Measurements from ENCODE around the gene PRICKLE1.
A peak's percentile ranks its signal among the peaks of the same experiment; 100 is the strongest.

PRICKLE1 gene

GRCh38 chr12:42428850-42429249 lies 160.7 kb downstream of the PRICKLE1 start:
- no peak overlapping the region for H3K27ac ChIP-seq
- TF ChIP-seq CTCF (conservative IDR thresholded peaks at IDR 0.05; ENCODE audit: low read depth): no peak
- no peak for DNase-seq (ENCODE audit: low spot score)
- ChIA-PET POLR2A (ENCODE audit: low non-redundant PET) (no interaction called here), CTCF (interaction anchor here (0.6 to 0.7 kb wide), 2 partner anchors 908 to 1032 kb away, joined by 3 to 9 read pairs; no protein-coding TSS in a partner anchor)

GRCh38 chr12:42426746-42427145 lies 162.8 kb downstream of the PRICKLE1 start:
- CTCF ChIA-PET: no interaction called here
- no peak overlapping the region for H3K27ac ChIP-seq
- POLR2A ChIA-PET (ENCODE audit: low non-redundant PET): no interaction called here
- DNase-seq (ENCODE audit: low spot score): peak; percentile 78
- TF ChIP-seq CTCF (conservative IDR thresholded peaks at IDR 0.05; ENCODE audit: low read depth): no peak

- CTCF ChIA-PET: no interaction called here
- POLR2A ChIA-PET (ENCODE audit: low non-redundant PET): no interaction called here
- TF ChIP-seq CTCF (conservative IDR thresholded peaks at IDR 0.05; ENCODE audit: low read depth): no peak
- H3K27ac ChIP-seq: no peak overlapping the region
- DNase-seq (ENCODE audit: low spot score): no peak
Observed at GRCh38 chr12:42422785-42423184, 166.8 kb downstream of the PRICKLE1 start.

- no peak for DNase-seq (ENCODE audit: low spot score)
- no peak for TF ChIP-seq CTCF (conservative IDR thresholded peaks at IDR 0.05; ENCODE audit: low read depth)
- ChIA-PET POLR2A (ENCODE audit: low non-redundant PET) (no interaction called here), CTCF (interaction anchor here (0.6 kb wide), 1 partner anchor 30 kb away, joined by 5 read pairs; no protein-coding TSS in a partner anchor)
- no peak overlapping the region for H3K27ac ChIP-seq
Observed at GRCh38 chr12:42421844-42422779, 167.4 kb downstream of the PRICKLE1 start.

GRCh38 chr12:42420395-42420794 lies 169.2 kb downstream of the PRICKLE1 start:
- no peak for DNase-seq (ENCODE audit: low spot score)
- no peak overlapping the region for H3K27ac ChIP-seq
- no peak for TF ChIP-seq CTCF (conservative IDR thresholded peaks at IDR 0.05; ENCODE audit: low read depth)
- ChIA-PET CTCF (no interaction called here), POLR2A (ENCODE audit: low non-redundant PET) (no interaction called here)

- ChIA-PET POLR2A (ENCODE audit: low non-redundant PET) (no interaction called here), CTCF (no interaction called here)
- TF ChIP-seq CTCF (conservative IDR thresholded peaks at IDR 0.05; ENCODE audit: low read depth): no peak
- no peak for DNase-seq (ENCODE audit: low spot score)
- H3K27ac ChIP-seq: no peak overlapping the region
Observed at GRCh38 chr12:42410340-42410739, 179.2 kb downstream of the PRICKLE1 start.

All from RWPE1 (cell line).